Measurements from ENCODE around the gene SORCS2. TPM values are rescaled to one million over a fixed set of nuclear protein-coding genes. Genes with fewer than 3 reads are reported as not detected.

SORCS2 gene
- total and polyA plus RNA-seq, 2 of the 8 experiments (the other 6 are each of a cell fraction or from before 2014, with no cell fraction given), result 0.36 to 1.8 TPM

- H3K4me1 ChIP-seq (replicated peaks in 1 of 4; ENCODE audit: control insufficient read depth in 3 of 4, insufficient read depth in 4 of 4, low read length in 3 of 4), result peaks cover 0 to 10% (median under 1%) of the 10 kb centered on the region in 4 experiments; a peak in 3 of 7 replicates
- no peak overlapping the region for H2AFZ ChIP-seq (ENCODE audit: low read length)
- H3K4me3 ChIP-seq (ENCODE audit: extremely low read depth in 1 of 4, insufficient read depth in 2 of 4, low read depth in 3 of 4, low read length in 4 of 4), result no peak overlapping the region
- no peak overlapping the region for H3K4ac ChIP-seq (replicated peaks; ENCODE audit: insufficient read length, low read depth, low read length)
- 0 out of 4 replicates have a peak, but pooled peaks cover 0 to 5% of the 10 kb centered on the region in 2 experiments for H3K9me3 ChIP-seq (ENCODE audit: insufficient read depth in 2 of 2, low read depth in 1 of 2, low read length in 1 of 2)
- TF ChIP-seq BRCA1 (IDR thresholded peaks at IDR 0.05; ENCODE audit: low read depth, low read length), result no peak
- TF ChIP-seq KDM1A (IDR thresholded peaks at IDR 0.05; ENCODE audit: borderline replicate concordance, low read length), result 0 out of 2 replicates have a peak, but pooled peaks have one; percentile 67
- no peaks in the 10 kb centered on the region for H4K20me1 ChIP-seq (replicated peaks in 1 of 2; ENCODE audit: control insufficient read depth in 1 of 2, insufficient read depth in 2 of 2, low read length in 2 of 2)
- H2BK120ac ChIP-seq (replicated peaks; ENCODE audit: low read depth, low read length), result no peak overlapping the region
- H3K79me1 ChIP-seq (ENCODE audit: low read depth, low read length), result no peaks in the 10 kb centered on the region
- no peak overlapping the region for H2AK5ac ChIP-seq (ENCODE audit: low read depth, low read length)
- ChIA-PET POLR2A (ENCODE audit: partially characterized antibody) (no interaction called here), CTCF (ENCODE audit: partially characterized antibody) (no interaction called here)
- no peak overlapping the region for H2BK5ac ChIP-seq (ENCODE audit: low read depth, low read length)
- no peak overlapping the region for H3K14ac ChIP-seq (ENCODE audit: insufficient read length)
- H4K5ac ChIP-seq (ENCODE audit: insufficient read length, low read depth, low read length), result no peak overlapping the region
- no peak overlapping the region for H2BK12ac ChIP-seq (ENCODE audit: low read depth, low read length)
- no peak overlapping the region for H2BK15ac ChIP-seq (ENCODE audit: low read length)
- no peak overlapping the region for H4K8ac ChIP-seq (ENCODE audit: extremely low read depth, insufficient read depth, low read length)
- no peak overlapping the region for H2BK20ac ChIP-seq (ENCODE audit: low read length)
- no peak overlapping the region for H3K27ac ChIP-seq (ENCODE audit: low read depth, low read length)
- no peak overlapping the region for H3K9ac ChIP-seq (replicated peaks in 1 of 4; ENCODE audit: extremely low read depth in 1 of 4, low read depth in 3 of 4, low read length in 3 of 4)
- H3K79me2 ChIP-seq (ENCODE audit: control insufficient read depth in 1 of 2, insufficient read depth in 2 of 2, low read length in 2 of 2), result no peaks in the 10 kb centered on the region
- DNase-seq (ENCODE audit: low read depth in 1 of 2, low spot score in 2 of 2) (no peak), FAIRE-seq (no peak)
- no peak overlapping the region for H3K56ac ChIP-seq (replicated peaks; ENCODE audit: insufficient read length, low read depth, low read length)
- H3K4me2 ChIP-seq (ENCODE audit: insufficient read depth in 1 of 2, low read depth in 2 of 2, low read length in 2 of 2), result no peak overlapping the region
- H3K18ac ChIP-seq (ENCODE audit: extremely low read depth, low read length), result no peak overlapping the region
- H3K23ac ChIP-seq (ENCODE audit: insufficient read length), result no peak overlapping the region
- no peaks in the 10 kb centered on the region; a peak in 1 of 7 replicates for H3K27me3 ChIP-seq (replicated peaks in 1 of 4; ENCODE audit: control insufficient read depth in 3 of 4, extremely low read depth in 1 of 4, insufficient read depth in 3 of 4, low read length in 3 of 4)
- no peak overlapping the region for H4K91ac ChIP-seq (replicated peaks; ENCODE audit: insufficient read length, low read length)
- peaks cover 2% of the 10 kb centered on the region; the same call in 1 of the 2 replicates for H3K23me2 ChIP-seq (ENCODE audit: low read depth, low read length)
- WGBS, 2 experiments (ENCODE audit: extremely low coverage in 1 of 2, insufficient coverage in 1 of 2, insufficient read length in 1 of 2, insufficient replicate concordance in 2 of 2, low coverage in 1 of 2, low lambda C conversion rate in 2 of 2, missing lambda C conversion rate in 1 of 2), result 88% methylated on average over 3 of the region's 3 CpGs; no CpG with 5 or more reads in 1 of the 2 experiments
- no peaks in the 10 kb centered on the region; a peak in 1 of 8 replicates for H3K36me3 ChIP-seq (ENCODE audit: control insufficient read depth in 2 of 4, insufficient read depth in 4 of 4, low read length in 3 of 4)
These were observed 252.0 kb downstream of the SORCS2 start for GRCh38 chr4:7444314-7444713.
